Activated T-cell treated with anti-CD3 and anti-CD28 coated beads for 1 hour (primary cell): ENCODE measurements around the gene LTB4R.

Experiments used
- DNase-seq: peaks from one replicate; pipeline ENCODE4 v3.0.0-alpha.2; 2020; ENCODE audit warnings: low read depth

LTB4R gene

GRCh38 chr14:24279301-24280186, 31.8 kb upstream of the LTB4R start:
- no peak for DNase-seq

- DNase-seq = no peak
Observed at GRCh38 chr14:24280797-24281460, 30.4 kb upstream of the LTB4R start.

- DNase-seq = no peak
Observed at GRCh38 chr14:24281636-24282035, 29.7 kb upstream of the LTB4R start.

GRCh38 chr14:24282736-24283135, 28.6 kb upstream of the LTB4R start:
- DNase-seq = no peak

- no peak for DNase-seq
Observed at GRCh38 chr14:24283796-24284460, 27.4 kb upstream of the LTB4R start.

GRCh38 chr14:24284501-24285035, 26.7 kb upstream of the LTB4R start:
- DNase-seq = no peak

- DNase-seq = no peak
Observed at GRCh38 chr14:24285351-24285750, 26.0 kb upstream of the LTB4R start.

GRCh38 chr14:24286996-24287395, 24.3 kb upstream of the LTB4R start:
- DNase-seq = no peak

- no peak for DNase-seq
Observed at GRCh38 chr14:24289649-24290280, 21.5 kb upstream of the LTB4R start.

- no peak for DNase-seq
Observed at GRCh38 chr14:24290746-24291145, 20.6 kb upstream of the LTB4R start.

GRCh38 chr14:24291446-24292117, 19.7 kb upstream of the LTB4R start:
- DNase-seq = no peak

- no peak for DNase-seq
Observed at GRCh38 chr14:24292118-24292807, 19.0 kb upstream of the LTB4R start.

- no peak for DNase-seq
Observed at GRCh38 chr14:24293525-24293924, 17.8 kb upstream of the LTB4R start.

GRCh38 chr14:24296341-24297157, 14.8 kb upstream of the LTB4R start:
- DNase-seq = peak; percentile 52

GRCh38 chr14:24297190-24297964, 13.9 kb upstream of the LTB4R start:
- no peak for DNase-seq

- no peak for DNase-seq
Observed at GRCh38 chr14:24298892-24299254, 12.4 kb upstream of the LTB4R start.

GRCh38 chr14:24299255-24300191, 11.8 kb upstream of the LTB4R start, which contains the start of the genes DHRS1 and NOP9:
DHRS1 (minus strand) TSS chr14:24299780; CDS start chr14:24299106, 674 bp downstream.
NOP9 (plus strand) TSS chr14:24299850; CDS start chr14:24299955, 105 bp downstream.
- peak; percentile 93 for DNase-seq
